Breast epithelium (tissue), 3 donors: ENCODE data around the gene HMGB3.

ENCODE experiments used
- POLR2A ChIP-seq: fragments of 450-650 bp; IDR thresholded peaks from one replicate; pipeline ENCODE4 v1.6.1; 2016; ENCODE audit warnings: antibody characterized with exemption, mild to moderate bottlenecking, moderate library complexity
- TF ChIP-seq, protein P1 (sequence below), 3 donors: fragments of 450-650 bp; IDR thresholded peaks; one replicate each; pipeline ENCODE4 v1.5.1; 2016 to 2017; ENCODE audit warnings: antibody characterized with exemption in 3 of 3, mild to moderate bottlenecking in 3 of 3, moderate library complexity in 3 of 3

DNA sequence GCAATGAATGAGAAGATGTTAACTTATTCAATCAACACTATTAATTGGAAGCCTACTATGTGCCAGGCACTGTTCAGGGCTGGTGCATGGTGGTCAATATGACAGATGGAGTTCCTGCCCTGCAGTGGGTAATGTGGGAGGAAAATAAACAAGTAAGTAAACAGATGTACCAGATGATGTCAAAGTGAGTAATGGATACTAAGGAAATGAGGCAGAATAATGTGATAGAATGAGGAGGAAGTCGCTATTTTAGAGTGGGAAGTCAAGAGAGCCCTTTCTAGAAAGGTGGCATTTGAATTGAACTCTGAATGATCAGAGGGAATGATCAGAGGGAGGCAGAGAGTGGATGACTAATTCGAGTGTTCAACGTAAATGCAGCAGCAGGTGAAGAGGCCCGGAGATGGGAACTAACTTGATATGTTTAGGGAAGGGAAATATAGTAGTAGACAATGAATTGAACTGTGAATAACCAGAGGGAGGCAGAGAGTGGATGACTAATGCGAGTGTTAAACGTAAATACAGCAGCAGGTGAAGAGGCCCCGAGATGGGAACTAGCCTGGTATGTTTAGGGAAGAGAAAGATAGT lies 48.3 kb downstream of the HMGB3 start:
- TF ChIP-seq POLR2A = no peak
- TF ChIP-seq, protein P1, sequence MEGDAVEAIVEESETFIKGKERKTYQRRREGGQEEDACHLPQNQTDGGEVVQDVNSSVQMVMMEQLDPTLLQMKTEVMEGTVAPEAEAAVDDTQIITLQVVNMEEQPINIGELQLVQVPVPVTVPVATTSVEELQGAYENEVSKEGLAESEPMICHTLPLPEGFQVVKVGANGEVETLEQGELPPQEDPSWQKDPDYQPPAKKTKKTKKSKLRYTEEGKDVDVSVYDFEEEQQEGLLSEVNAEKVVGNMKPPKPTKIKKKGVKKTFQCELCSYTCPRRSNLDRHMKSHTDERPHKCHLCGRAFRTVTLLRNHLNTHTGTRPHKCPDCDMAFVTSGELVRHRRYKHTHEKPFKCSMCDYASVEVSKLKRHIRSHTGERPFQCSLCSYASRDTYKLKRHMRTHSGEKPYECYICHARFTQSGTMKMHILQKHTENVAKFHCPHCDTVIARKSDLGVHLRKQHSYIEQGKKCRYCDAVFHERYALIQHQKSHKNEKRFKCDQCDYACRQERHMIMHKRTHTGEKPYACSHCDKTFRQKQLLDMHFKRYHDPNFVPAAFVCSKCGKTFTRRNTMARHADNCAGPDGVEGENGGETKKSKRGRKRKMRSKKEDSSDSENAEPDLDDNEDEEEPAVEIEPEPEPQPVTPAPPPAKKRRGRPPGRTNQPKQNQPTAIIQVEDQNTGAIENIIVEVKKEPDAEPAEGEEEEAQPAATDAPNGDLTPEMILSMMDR (IDR thresholded peaks at IDR 0.05) = no peak
